ENCODE results near the gene ASMT.

- TF ChIP-seq CTCF (conservative IDR thresholded peaks at IDR 0.05 in 1 of 2, IDR thresholded peaks at IDR 0.05 in 1 of 2; ENCODE audit: low read depth in 1 of 2, low read length in 2 of 2) (no peak), EZH2 (IDR thresholded peaks at IDR 0.05; ENCODE audit: low read length, missing control alignments) (no peak)
Observed at GRCh38 chrX:1681439-1681838, 66.6 kb downstream of the ASMT start.

Data from fibroblast of lung (primary cell).